ENCODE measurements around the gene PLVAP.

Gene PLVAP

GRCh38 chr19:17393002-17393401 lies 15.9 kb upstream of the PLVAP start:
- ChIA-PET CTCF (no interaction called here), POLR2A (no interaction called here)
- TF ChIP-seq, protein P1, sequence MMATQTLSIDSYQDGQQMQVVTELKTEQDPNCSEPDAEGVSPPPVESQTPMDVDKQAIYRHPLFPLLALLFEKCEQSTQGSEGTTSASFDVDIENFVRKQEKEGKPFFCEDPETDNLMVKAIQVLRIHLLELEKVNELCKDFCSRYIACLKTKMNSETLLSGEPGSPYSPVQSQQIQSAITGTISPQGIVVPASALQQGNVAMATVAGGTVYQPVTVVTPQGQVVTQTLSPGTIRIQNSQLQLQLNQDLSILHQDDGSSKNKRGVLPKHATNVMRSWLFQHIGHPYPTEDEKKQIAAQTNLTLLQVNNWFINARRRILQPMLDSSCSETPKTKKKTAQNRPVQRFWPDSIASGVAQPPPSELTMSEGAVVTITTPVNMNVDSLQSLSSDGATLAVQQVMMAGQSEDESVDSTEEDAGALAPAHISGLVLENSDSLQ (IDR thresholded peaks at IDR 0.05): no peak
- TF ChIP-seq SUZ12 (IDR thresholded peaks at IDR 0.05) (no peak), TARDBP (IDR thresholded peaks at IDR 0.05) (no peak), SP1 (IDR thresholded peaks at IDR 0.05) (no peak), CTBP1 (IDR thresholded peaks at IDR 0.05; ENCODE audit: borderline replicate concordance) (no peak), FOXK2 (IDR thresholded peaks at IDR 0.05) (no peak), ELF4 (IDR thresholded peaks at IDR 0.05) (no peak), L3MBTL2 (conservative IDR thresholded peaks at IDR 0.05) (no peak), ARNT (IDR thresholded peaks at IDR 0.05) (no peak), LEF1 (IDR thresholded peaks at IDR 0.05; ENCODE audit: borderline replicate concordance) (no peak), BHLHE40 (IDR thresholded peaks at IDR 0.05; ENCODE audit: borderline replicate concordance) (no peak), FOXM1 (IDR thresholded peaks at IDR 0.05; ENCODE audit: borderline replicate concordance) (no peak), HDGF (IDR thresholded peaks at IDR 0.05; ENCODE audit: borderline replicate concordance) (no peak), ZNF384 (IDR thresholded peaks at IDR 0.05) (no peak)
- DNase-seq (ENCODE audit: extremely low spot score): no peak

DNA sequence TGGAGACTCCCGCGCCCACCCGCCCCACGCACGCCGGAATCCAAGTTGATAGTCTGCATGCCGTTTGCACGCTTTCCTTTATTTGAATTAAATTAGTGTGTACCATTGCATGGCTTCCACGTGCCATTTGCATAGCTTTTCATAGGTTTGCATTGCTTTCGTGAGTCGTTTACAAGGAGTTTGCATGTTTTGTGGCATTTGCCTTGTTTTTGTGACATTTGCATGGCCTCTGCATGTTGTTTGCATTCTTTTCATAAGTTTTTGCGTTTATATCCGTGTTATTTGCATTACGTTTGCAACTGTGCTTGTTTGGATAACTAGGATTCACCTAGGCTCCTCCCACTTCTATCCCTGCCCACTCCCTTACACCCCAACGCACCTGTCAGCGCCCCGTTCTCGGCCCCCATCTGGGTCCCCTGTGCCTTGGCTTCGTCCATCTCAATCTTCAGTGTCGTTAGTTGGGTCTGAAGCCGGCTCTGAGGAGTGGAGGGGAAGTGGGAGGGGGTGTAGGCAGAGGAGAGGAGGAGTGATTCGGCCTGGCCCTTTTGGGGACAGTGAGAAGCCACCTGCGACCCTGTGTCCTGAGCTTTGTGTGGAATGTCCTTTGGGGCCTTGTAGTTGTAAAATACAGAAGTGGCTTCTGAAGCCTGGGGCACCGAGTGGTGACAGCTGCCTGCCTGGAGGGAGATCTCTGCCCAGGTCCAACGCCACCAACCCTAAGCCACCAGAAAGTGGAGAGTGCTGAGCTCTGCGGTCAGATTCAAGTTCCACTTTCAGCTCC lies 14.4 kb upstream of the PLVAP start:
- TF ChIP-seq FOXK2 (IDR thresholded peaks at IDR 0.05) (no peak), ELF4 (IDR thresholded peaks at IDR 0.05) (no peak), HDGF (IDR thresholded peaks at IDR 0.05; ENCODE audit: borderline replicate concordance) (no peak), ZNF384 (IDR thresholded peaks at IDR 0.05) (no peak), L3MBTL2 (conservative IDR thresholded peaks at IDR 0.05) (peak; percentile 60), TARDBP (IDR thresholded peaks at IDR 0.05) (no peak), LEF1 (IDR thresholded peaks at IDR 0.05; ENCODE audit: borderline replicate concordance) (no peak), SP1 (IDR thresholded peaks at IDR 0.05) (no peak)
- TF ChIP-seq, protein P1 (IDR thresholded peaks at IDR 0.05): no peak
- DNase-seq (ENCODE audit: extremely low spot score): no peak
- CTCF ChIA-PET: interaction anchor here (1.0 to 1.1 kb wide), 2 partner anchors 75 to 107 kb away, joined by 3 read pairs; no protein-coding TSS in a partner anchor
- POLR2A ChIA-PET: interaction anchor here (0.6 to 1.7 kb wide), 3 partner anchors 28 to 92 kb away, joined by 3 to 5 read pairs (median 3); partner anchors contain the start of genes DDA1 and MVB12A

GRCh38 chr19:17390665-17391370 lies 13.7 kb upstream of the PLVAP start:
- POLR2A ChIA-PET: interaction anchor here (0.8 to 1.7 kb wide), 4 partner anchors 29 to 82 kb away, joined by 3 to 5 read pairs (median 3); partner anchors contain the start of genes DDA1 and MVB12A
- DNase-seq (ENCODE audit: extremely low spot score): peak; percentile 96
- CTCF ChIA-PET: interaction anchor here (0.6 to 0.8 kb wide), 4 partner anchors 9 to 440 kb away, joined by 3 to 4 read pairs (median 4); no protein-coding TSS in a partner anchor
- TF ChIP-seq ELF4 (IDR thresholded peaks at IDR 0.05): no peak
- TF ChIP-seq, protein P1 (IDR thresholded peaks at IDR 0.05): peak; percentile 61; the same call in 1 of the 2 replicates

- CTCF ChIA-PET: interaction anchor here (0.6 to 1.3 kb wide), 5 partner anchors 10 to 441 kb away, joined by 3 to 5 read pairs (median 4); no protein-coding TSS in a partner anchor
- no peak for DNase-seq (ENCODE audit: extremely low spot score)
- POLR2A ChIA-PET: interaction anchor here (0.8 to 1.2 kb wide), 2 partner anchors 58 to 81 kb away, joined by 3 read pairs; partner anchors contain the start of gene DDA1
- no peak for TF ChIP-seq SUZ12 (IDR thresholded peaks at IDR 0.05)
- TF ChIP-seq LEF1 (IDR thresholded peaks at IDR 0.05; ENCODE audit: borderline replicate concordance): no peak
- TF ChIP-seq ARNT (IDR thresholded peaks at IDR 0.05): no peak
- TF ChIP-seq TARDBP (IDR thresholded peaks at IDR 0.05): no peak
- no peak for TF ChIP-seq NFRKB (IDR thresholded peaks at IDR 0.05)
- no peak for TF ChIP-seq CTBP1 (IDR thresholded peaks at IDR 0.05; ENCODE audit: borderline replicate concordance)
- TF ChIP-seq SP1 (IDR thresholded peaks at IDR 0.05): no peak
- TF ChIP-seq FOXK2 (IDR thresholded peaks at IDR 0.05): no peak
These were observed 13.0 kb upstream of the PLVAP start for GRCh38 chr19:17389957-17390664.

DNA sequence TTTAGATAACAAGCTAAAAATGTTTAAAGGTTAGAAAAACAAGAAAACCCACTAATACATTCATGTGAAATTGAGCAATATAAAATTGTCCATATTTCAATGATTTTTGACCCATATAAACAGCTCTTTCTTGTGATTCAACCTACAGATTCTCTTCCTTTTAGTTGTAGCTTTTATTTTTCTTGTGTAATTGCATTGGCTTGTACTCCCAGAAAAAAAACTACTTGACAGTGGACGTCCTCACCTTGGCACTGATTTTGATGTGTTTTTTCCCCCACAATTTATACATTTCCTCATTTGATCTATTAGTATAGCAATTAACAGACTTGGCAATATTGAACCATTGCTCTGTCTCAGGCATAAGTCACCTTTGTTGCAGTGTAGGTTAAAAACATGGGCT lies 12.1 kb upstream of the PLVAP start:
- CTCF ChIA-PET: interaction anchor here (0.6 to 1.3 kb wide), 2 partner anchors 34 to 54 kb away, joined by 3 to 5 read pairs; no protein-coding TSS in a partner anchor
- DNase-seq (ENCODE audit: extremely low spot score): no peak
- POLR2A ChIA-PET: interaction anchor here (1.0 to 1.2 kb wide), 2 partner anchors 51 to 80 kb away, joined by 3 to 4 read pairs; partner anchors contain the start of gene DDA1
- TF ChIP-seq L3MBTL2 (conservative IDR thresholded peaks at IDR 0.05): no peak
- no peak for TF ChIP-seq ELF4 (IDR thresholded peaks at IDR 0.05)
- no peak for TF ChIP-seq SUZ12 (IDR thresholded peaks at IDR 0.05)
- TF ChIP-seq LEF1 (IDR thresholded peaks at IDR 0.05; ENCODE audit: borderline replicate concordance): no peak
- no peak for TF ChIP-seq CTBP1 (IDR thresholded peaks at IDR 0.05; ENCODE audit: borderline replicate concordance)
- no peak for TF ChIP-seq TARDBP (IDR thresholded peaks at IDR 0.05)

Data from HEK293T (cell line).